Astrocyte of the spinal cord (primary cell): ENCODE measurements around the gene PPM1H.

Source experiments
- DNase-seq: peaks from one replicate; pipeline ENCODE4 v3.0.0; 2011; ENCODE audit warnings: low read depth, low spot score
- H3K4me3 ChIP-seq: 2 replicates; pipeline ENCODE4 v1.5.1; 2011; ENCODE audit warnings: low read depth, mild to moderate bottlenecking, low read length, moderate library complexity
- CTCF ChIP-seq: IDR thresholded peaks from 2 replicates; pipeline ENCODE4 v1.5.1; 2012; ENCODE audit warnings: low read depth, mild to moderate bottlenecking, low read length, inconsistent platforms
- in situ Hi-C: cut with HindIII; loops from 2 replicates; pipeline ENCODE4 v1.10.0; 2017; ENCODE audit warnings: low sequenced_read_pairs

The PPM1H gene

GRCh38 chr12:62714774-62715721, 219.9 kb downstream of the PPM1H start:
- DNase-seq: no peak
- no peak for TF ChIP-seq CTCF
- in situ Hi-C loops: no loop called here
- no peak overlapping the region for H3K4me3 ChIP-seq

- in situ Hi-C loops: no loop called here
- TF ChIP-seq CTCF: no peak
- DNase-seq: no peak
- no peak overlapping the region for H3K4me3 ChIP-seq
Observed at GRCh38 chr12:62714181-62714773, 220.7 kb downstream of the PPM1H start.

GRCh38 chr12:62713723-62714122, 221.2 kb downstream of the PPM1H start:
- TF ChIP-seq CTCF: no peak
- in situ Hi-C loops: no loop called here
- H3K4me3 ChIP-seq: no peak overlapping the region
- no peak for DNase-seq

- DNase-seq: no peak
- in situ Hi-C loops: no loop called here
- no peak overlapping the region for H3K4me3 ChIP-seq
- no peak for TF ChIP-seq CTCF
Observed at GRCh38 chr12:62712681-62713573, 222.0 kb downstream of the PPM1H start.

DNA sequence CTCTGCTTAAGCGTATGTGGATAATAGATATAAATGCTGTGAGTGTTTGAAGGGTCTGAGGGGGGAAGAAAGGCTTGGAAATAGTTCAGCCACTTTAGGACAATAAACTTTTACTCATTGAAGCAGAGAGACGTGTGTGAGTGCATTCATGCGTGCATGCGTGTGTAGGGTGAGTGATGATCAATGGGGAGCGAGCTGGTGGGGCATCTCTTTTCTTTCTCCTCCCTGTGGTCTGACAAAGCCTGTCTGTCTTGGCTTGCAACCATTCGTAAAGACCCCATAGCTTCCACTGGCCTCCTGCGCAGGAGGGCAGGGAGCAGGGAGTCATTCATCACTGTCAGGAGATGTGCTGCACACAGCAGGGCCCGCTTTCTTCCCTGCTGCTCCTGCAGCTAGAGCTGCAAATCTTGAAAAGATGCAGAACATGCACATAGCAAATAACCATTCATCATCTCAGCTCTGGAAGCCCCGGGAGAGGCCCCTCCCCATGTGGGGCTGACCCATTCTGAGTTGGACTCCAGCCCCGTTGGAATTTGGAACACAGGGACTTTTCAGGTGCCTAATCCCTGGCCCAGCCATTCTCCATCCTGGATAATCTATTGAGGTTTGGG, 223.2 kb downstream of the PPM1H start:
- no peak overlapping the region for H3K4me3 ChIP-seq
- DNase-seq: peak; percentile 37
- no peak for TF ChIP-seq CTCF
- in situ Hi-C loops: no loop called here

DNA sequence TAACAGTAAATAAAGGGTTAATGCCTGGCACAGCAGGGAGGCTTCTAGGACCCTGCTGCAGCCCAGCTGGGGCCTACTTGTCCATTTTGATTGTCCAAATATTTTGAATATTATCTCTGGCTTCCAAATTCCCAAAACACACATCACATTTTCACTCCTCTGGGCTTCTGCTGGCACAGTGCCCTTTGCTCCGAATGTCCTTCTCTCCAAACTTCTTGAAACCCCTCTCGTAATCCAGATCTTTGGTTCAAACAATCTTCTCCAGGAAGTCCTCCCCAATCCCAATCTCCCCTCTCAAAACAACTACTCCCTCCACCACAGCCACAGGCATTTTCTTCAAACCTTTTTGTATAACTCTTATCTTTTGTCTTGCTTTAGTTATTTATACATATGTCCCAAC, 225.6 kb downstream of the PPM1H start:
- TF ChIP-seq CTCF: no peak
- H3K4me3 ChIP-seq: no peak overlapping the region
- in situ Hi-C loops: no loop called here
- no peak for DNase-seq
